ENCODE measurements around the gene DAZAP1.
A peak's percentile ranks its signal among the peaks of the same experiment; 100 is the strongest.

DAZAP1 gene

GRCh38 chr19:1395194-1396018 lies 12.0 kb upstream of the DAZAP1 start:
- TF ChIP-seq SIN3A (IDR thresholded peaks at IDR 0.05; ENCODE audit: borderline replicate concordance, insufficient read depth, low read length) (0 out of 2 replicates have a peak, but pooled peaks have one; percentile 13), FOXP2 (optimal IDR thresholded peaks at IDR 0.05; ENCODE audit: borderline replicate concordance, extremely low read depth, extremely low read length, insufficient read depth) (no peak)

GRCh38 chr19:1396019-1396767 lies 11.2 kb upstream of the DAZAP1 start:
- TF ChIP-seq REST (IDR thresholded peaks at IDR 0.05; ENCODE audit: insufficient read depth in 1 of 2, low read depth in 2 of 2, low read length in 2 of 2) (no peak), SIN3A (IDR thresholded peaks at IDR 0.05; ENCODE audit: borderline replicate concordance, insufficient read depth, low read length) (0 out of 2 replicates have a peak, but pooled peaks have one; percentile 24)

GRCh38 chr19:1396768-1397679 lies 10.4 kb upstream of the DAZAP1 start:
- no peak for TF ChIP-seq REST (IDR thresholded peaks at IDR 0.05; ENCODE audit: insufficient read depth in 1 of 2, low read depth in 2 of 2, low read length in 2 of 2)
- peak; percentile 47 for TF ChIP-seq POLR2AphosphoS5 (IDR thresholded peaks at IDR 0.05; ENCODE audit: low read depth, low read length)

GRCh38 chr19:1397838-1398237 lies 9.5 kb upstream of the DAZAP1 start:
- TF ChIP-seq FOXP2 (optimal IDR thresholded peaks at IDR 0.05; ENCODE audit: borderline replicate concordance, extremely low read depth, extremely low read length, insufficient read depth) (no peak), TAF1 (IDR thresholded peaks at IDR 0.05; ENCODE audit: borderline replicate concordance, insufficient read depth, low read length) (no peak), POLR2AphosphoS5 (IDR thresholded peaks at IDR 0.05; ENCODE audit: low read depth, low read length) (no peak), SIN3A (IDR thresholded peaks at IDR 0.05; ENCODE audit: borderline replicate concordance, insufficient read depth, low read length) (no peak), REST (IDR thresholded peaks at IDR 0.05; ENCODE audit: insufficient read depth in 1 of 2, low read depth in 2 of 2, low read length in 2 of 2) (no peak)

GRCh38 chr19:1399079-1399478 lies 8.3 kb upstream of the DAZAP1 start:
- no peak for TF ChIP-seq SIN3A (IDR thresholded peaks at IDR 0.05; ENCODE audit: borderline replicate concordance, insufficient read depth, low read length)
- TF ChIP-seq TAF1 (IDR thresholded peaks at IDR 0.05; ENCODE audit: borderline replicate concordance, insufficient read depth, low read length), result no peak
- no peak for TF ChIP-seq FOXP2 (optimal IDR thresholded peaks at IDR 0.05; ENCODE audit: borderline replicate concordance, extremely low read depth, extremely low read length, insufficient read depth)
- no peak for TF ChIP-seq POLR2AphosphoS5 (IDR thresholded peaks at IDR 0.05; ENCODE audit: low read depth, low read length)
- TF ChIP-seq REST (IDR thresholded peaks at IDR 0.05; ENCODE audit: insufficient read depth in 1 of 2, low read depth in 2 of 2, low read length in 2 of 2), result no peak
